Skeletal muscle tissue (tissue), 4 donors: ENCODE data around the gene FYB1. TPM values are rescaled to one million over a fixed set of nuclear protein-coding genes. Genes with fewer than 3 reads are reported as not detected.
A peak's percentile ranks its signal among the peaks of the same experiment; 100 is the strongest.
"Not testable (repeated sequence)": the region's sequence is repeated elsewhere in the genome, so short reads cannot be mapped to it uniquely, and the experiment has no call there.

ENCODE experiments used
- H3K27ac ChIP-seq: one replicate; pipeline ENCODE4 v1.7.0; 2013; ENCODE audit warnings: mild to moderate bottlenecking, low read depth, low read length, inconsistent platforms
- H3K27me3 ChIP-seq, 3 donors: one replicate each; pipeline ENCODE4 v1.7.0; 2013; ENCODE audit warnings: low read length in 3 of 3; ENCODE audit not compliant: control insufficient read depth in 3 of 3, insufficient read depth in 3 of 3
- H3K36me3 ChIP-seq, 3 donors: one replicate each; pipeline ENCODE4 v1.7.0; 2013; ENCODE audit warnings: low read length in 3 of 3; ENCODE audit not compliant: control insufficient read depth in 3 of 3, insufficient read depth in 3 of 3
- H3K4me1 ChIP-seq, 3 donors: one replicate each; pipeline ENCODE4 v1.7.0; 2013; ENCODE audit warnings: low read length in 3 of 3, mild to moderate bottlenecking in 3 of 3; ENCODE audit not compliant: control insufficient read depth in 3 of 3, insufficient read depth in 3 of 3
- H3K4me3 ChIP-seq, 3 donors: one replicate each; pipeline ENCODE4 v1.7.0; 2013; ENCODE audit warnings: low read length in 3 of 3
- H3K9ac ChIP-seq, 3 donors: one replicate each; pipeline ENCODE4 v1.7.0; 2013; ENCODE audit warnings: low read length in 3 of 3, mild to moderate bottlenecking in 3 of 3, moderate library complexity in 2 of 3, low read depth in 1 of 3
- H3K9me3 ChIP-seq, 3 donors: one replicate each; pipeline ENCODE4 v1.7.0; 2013; ENCODE audit warnings: low read length in 3 of 3; ENCODE audit not compliant: control insufficient read depth in 3 of 3
- total RNA-seq: library from RNA; depleted of rRNA; stranded (reverse); fragments of >200 nt; gene quantifications from one replicate; pipeline ENCODE4 v1.2.3, GENCODE V29; 2014
- donor health status: Osteomylitis.

The FYB1 gene
- total RNA-seq, 1 donor from 2014 or later = 4.2 TPM

- no peaks in the 10 kb centered on the region for H3K36me3 ChIP-seq
- H3K9ac ChIP-seq = no peak overlapping the region
- no peaks in the 10 kb centered on the region for H3K27me3 ChIP-seq
- no peaks in the 10 kb centered on the region for H3K4me1 ChIP-seq
- no peaks in the 10 kb centered on the region for H3K9me3 ChIP-seq
- no peak overlapping the region for H3K4me3 ChIP-seq
- H3K27ac ChIP-seq = no peak overlapping the region
These were observed 12.6 kb upstream of the FYB1 start for GRCh38 chr5:39231705-39232525.

- Histone ChIP-seq H3K9ac (no peak overlapping the region), H3K4me1 (peaks cover 3 to 10% (median 5%) of the 10 kb centered on the region in 3 donors), H3K27ac (no peak overlapping the region), H3K4me3 (no peak overlapping the region), H3K9me3 (no peaks in the 10 kb centered on the region), H3K36me3 (no peaks in the 10 kb centered on the region), H3K27me3 (no peaks in the 10 kb centered on the region)
These were observed 9.2 kb upstream of the FYB1 start for GRCh38 chr5:39228596-39228995.

GRCh38 chr5:39226558-39226957 lies 7.2 kb upstream of the FYB1 start:
- Histone ChIP-seq H3K27ac (no peak overlapping the region), H3K9ac (no peak overlapping the region), H3K36me3 (no peaks in the 10 kb centered on the region), H3K9me3 (no peaks in the 10 kb centered on the region), H3K4me3 (no peak overlapping the region), H3K4me1 (peaks cover 3 to 11% (median 5%) of the 10 kb centered on the region in 3 donors), H3K27me3 (no peaks in the 10 kb centered on the region)

- no peak overlapping the region for H3K27ac ChIP-seq
These were observed 6.7 kb upstream of the FYB1 start for GRCh38 chr5:39226100-39226451.

GRCh38 chr5:39225405-39226099 lies 6.2 kb upstream of the FYB1 start:
- Histone ChIP-seq H3K27me3 (no peaks in the 10 kb centered on the region), H3K27ac (no peak overlapping the region), H3K4me3 (no peak overlapping the region), H3K9ac (no peak overlapping the region), H3K4me1 (peaks cover 3 to 11% (median 5%) of the 10 kb centered on the region in 3 donors), H3K36me3 (no peaks in the 10 kb centered on the region), H3K9me3 (no peaks in the 10 kb centered on the region)

More at GRCh38 chr5:39226100-39226451, 6.7 kb upstream of the FYB1 start:
- Histone ChIP-seq H3K27me3 (no peaks in the 10 kb centered on the region), H3K36me3 (no peaks in the 10 kb centered on the region), H3K9ac (no peak overlapping the region), H3K4me1 (peaks cover 3 to 11% (median 5%) of the 10 kb centered on the region in 3 donors), H3K4me3 (no peak overlapping the region), H3K9me3 (no peaks in the 10 kb centered on the region)

- no peaks in the 10 kb centered on the region for H3K9me3 ChIP-seq
- H3K27ac ChIP-seq = peak overlapping the region; percentile 9
- H3K9ac ChIP-seq = no peak overlapping the region
- peaks cover 4 to 18% (median 5%) of the 10 kb centered on the region in 3 donors for H3K4me1 ChIP-seq
- no peak overlapping the region for H3K4me3 ChIP-seq
- no peaks in the 10 kb centered on the region for H3K27me3 ChIP-seq
- no peaks in the 10 kb centered on the region for H3K36me3 ChIP-seq
These were observed 4.9 kb upstream of the FYB1 start for GRCh38 chr5:39224196-39224761.

GRCh38 chr5:39223565-39224156 lies 4.3 kb upstream of the FYB1 start:
- no peaks in the 10 kb centered on the region for H3K36me3 ChIP-seq
- no peak overlapping the region for H3K4me3 ChIP-seq
- no peaks in the 10 kb centered on the region for H3K27me3 ChIP-seq
- H3K9ac ChIP-seq = no peak overlapping the region
- H3K9me3 ChIP-seq = no peaks in the 10 kb centered on the region
- H3K27ac ChIP-seq = peak overlapping the region; percentile 9
- H3K4me1 ChIP-seq = peaks cover 5 to 21% (median 8%) of the 10 kb centered on the region in 3 donors

GRCh38 chr5:39221671-39222070 lies 2.3 kb upstream of the FYB1 start:
- H3K4me1 ChIP-seq = peaks cover 5 to 26% (median 13%) of the 10 kb centered on the region in 3 donors
- not testable (repeated sequence) for H3K9ac ChIP-seq

GRCh38 chr5:39220280-39221030 lies 1.1 kb upstream of the FYB1 start:
- no peaks in the 10 kb centered on the region for H3K27me3 ChIP-seq
- no peak overlapping the region for H3K4me3 ChIP-seq
- H3K9me3 ChIP-seq = no peaks in the 10 kb centered on the region
- H3K4me1 ChIP-seq = peaks cover 5 to 26% (median 13%) of the 10 kb centered on the region in 3 donors
- no peak overlapping the region for H3K27ac ChIP-seq
- no peak overlapping the region for H3K9ac ChIP-seq
- H3K36me3 ChIP-seq = no peaks in the 10 kb centered on the region

More at GRCh38 chr5:39221671-39222070, 2.3 kb upstream of the FYB1 start:
- H3K27me3 ChIP-seq, H3K36me3 ChIP-seq, H3K27ac ChIP-seq, H3K4me3 ChIP-seq, H3K9me3 ChIP-seq: not testable (repeated sequence)
